ENCODE results near the gene KRTAP5-3.

GRCh38 chr11:1639666-1640065, 31.4 kb upstream of the KRTAP5-3 start:
- no peak for TF ChIP-seq POLR2A (IDR thresholded peaks at IDR 0.05)
- TF ChIP-seq, protein P1, sequence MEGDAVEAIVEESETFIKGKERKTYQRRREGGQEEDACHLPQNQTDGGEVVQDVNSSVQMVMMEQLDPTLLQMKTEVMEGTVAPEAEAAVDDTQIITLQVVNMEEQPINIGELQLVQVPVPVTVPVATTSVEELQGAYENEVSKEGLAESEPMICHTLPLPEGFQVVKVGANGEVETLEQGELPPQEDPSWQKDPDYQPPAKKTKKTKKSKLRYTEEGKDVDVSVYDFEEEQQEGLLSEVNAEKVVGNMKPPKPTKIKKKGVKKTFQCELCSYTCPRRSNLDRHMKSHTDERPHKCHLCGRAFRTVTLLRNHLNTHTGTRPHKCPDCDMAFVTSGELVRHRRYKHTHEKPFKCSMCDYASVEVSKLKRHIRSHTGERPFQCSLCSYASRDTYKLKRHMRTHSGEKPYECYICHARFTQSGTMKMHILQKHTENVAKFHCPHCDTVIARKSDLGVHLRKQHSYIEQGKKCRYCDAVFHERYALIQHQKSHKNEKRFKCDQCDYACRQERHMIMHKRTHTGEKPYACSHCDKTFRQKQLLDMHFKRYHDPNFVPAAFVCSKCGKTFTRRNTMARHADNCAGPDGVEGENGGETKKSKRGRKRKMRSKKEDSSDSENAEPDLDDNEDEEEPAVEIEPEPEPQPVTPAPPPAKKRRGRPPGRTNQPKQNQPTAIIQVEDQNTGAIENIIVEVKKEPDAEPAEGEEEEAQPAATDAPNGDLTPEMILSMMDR (IDR thresholded peaks at IDR 0.05): no peak

Data from adrenal gland (tissue), 5 donors.